HG03135 (cell line): Measurements from ENCODE around the gene HSF2.
"Not testable (repeated sequence)": the region's sequence is repeated elsewhere in the genome, so short reads cannot be mapped to it uniquely, and the experiment has no call there.

Experiments
- ATAC-seq: cut with Tn5 transposase; IDR thresholded peaks from one replicate; pipeline ENCODE4 v1.9.1; 2021; ENCODE audit warnings: mild to moderate bottlenecking, moderate library complexity; ENCODE audit not compliant: unreplicated experiment

The HSF2 gene

DNA sequence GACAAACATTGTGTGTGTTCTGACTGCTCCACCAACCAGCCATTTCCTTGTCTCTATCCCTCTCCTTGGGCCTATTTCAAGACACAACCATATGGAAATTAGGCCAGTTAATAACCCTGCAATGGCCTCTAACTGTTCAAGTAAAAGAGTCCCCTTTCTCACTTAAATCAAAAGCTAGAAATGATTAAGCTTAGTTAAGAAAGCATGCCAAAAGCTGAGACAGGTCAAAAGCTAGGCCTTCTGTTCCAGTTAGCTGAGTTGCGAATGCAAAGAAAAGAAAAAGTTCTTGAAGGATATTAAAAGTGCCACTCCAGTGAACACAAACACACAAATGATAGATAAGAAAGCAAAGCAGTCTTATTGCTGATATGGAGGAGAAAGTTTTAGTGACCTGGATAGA, 49.6 kb downstream of the HSF2 start:
- ATAC-seq: no peak

GRCh38 chr6:122452509-122452908, 53.1 kb downstream of the HSF2 start:
- ATAC-seq: no peak

GRCh38 chr6:122454673-122455072, 55.2 kb downstream of the HSF2 start:
- no peak for ATAC-seq

- not testable (repeated sequence) for ATAC-seq
These were observed 55.7 kb downstream of the HSF2 start for GRCh38 chr6:122455116-122455515.

DNA sequence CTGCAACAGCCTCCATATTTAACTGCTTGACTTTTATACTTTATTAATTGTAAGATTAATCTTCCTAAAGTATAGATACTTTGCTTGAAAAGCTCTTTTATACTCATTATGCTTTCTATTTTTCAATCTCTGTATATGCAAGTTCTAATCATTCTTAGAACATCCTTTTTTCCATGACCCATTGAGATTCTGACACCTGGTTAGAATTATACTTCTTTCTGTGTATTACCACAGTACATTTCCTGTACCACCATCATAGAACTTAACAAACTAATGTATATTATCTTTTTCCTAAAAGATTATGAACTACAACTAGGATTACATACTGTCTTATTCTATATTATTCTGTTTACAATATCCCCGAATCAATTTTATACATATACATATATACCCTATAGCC, 58.6 kb downstream of the HSF2 start:
- no peak for ATAC-seq

DNA sequence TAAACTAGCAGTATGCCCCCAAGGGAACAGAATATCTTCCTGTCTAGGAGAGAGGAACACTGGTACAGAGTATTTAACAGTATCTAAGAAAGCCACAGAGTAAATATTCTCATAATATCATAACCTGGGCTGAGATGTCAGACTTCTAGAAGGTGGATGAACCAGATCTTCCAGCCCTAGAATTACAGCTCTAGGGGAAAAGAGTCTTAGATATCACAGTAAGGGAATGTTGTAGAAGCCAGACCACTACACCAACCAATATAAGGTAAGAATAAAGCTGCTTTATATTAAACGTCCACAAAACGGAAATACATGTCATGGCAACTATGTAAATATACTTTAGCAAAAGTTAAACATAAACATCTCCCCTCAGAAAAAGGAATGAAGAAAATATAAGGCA, 59.8 kb downstream of the HSF2 start:
- no peak for ATAC-seq

- not testable (repeated sequence) for ATAC-seq
These were observed 60.5 kb downstream of the HSF2 start for GRCh38 chr6:122459865-122460416.

DNA sequence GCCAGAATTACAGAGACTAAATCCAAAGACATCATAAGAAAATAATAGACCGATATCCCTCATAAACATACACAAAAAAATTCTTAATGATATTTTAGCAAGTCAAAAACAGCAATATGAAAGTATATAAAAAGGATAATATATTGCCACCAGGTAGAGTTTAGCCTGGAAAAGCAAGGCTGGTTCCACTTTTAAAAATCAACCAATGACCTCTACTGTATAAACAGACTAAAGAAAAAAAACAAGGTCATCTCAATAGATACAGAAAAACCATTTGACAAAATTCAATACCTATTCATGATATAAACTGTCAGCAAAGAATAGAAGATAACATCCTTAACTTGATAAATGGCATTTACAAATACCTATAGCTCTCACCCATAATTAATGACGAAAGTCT, 62.4 kb downstream of the HSF2 start:
- no peak for ATAC-seq

- ATAC-seq: peak; percentile 99
These were observed 71.9 kb downstream of the HSF2 start, which contains the start of gene SERINC1 for GRCh38 chr6:122471107-122472021. SERINC1 (minus strand) TSS chr6:122471807; CDS start chr6:122471737, 70 bp downstream.

- peak; percentile 60 for ATAC-seq
These were observed 72.5 kb downstream of the HSF2 start for GRCh38 chr6:122472022-122472340.

GRCh38 chr6:122476131-122476530, 76.7 kb downstream of the HSF2 start:
- no peak for ATAC-seq

DNA sequence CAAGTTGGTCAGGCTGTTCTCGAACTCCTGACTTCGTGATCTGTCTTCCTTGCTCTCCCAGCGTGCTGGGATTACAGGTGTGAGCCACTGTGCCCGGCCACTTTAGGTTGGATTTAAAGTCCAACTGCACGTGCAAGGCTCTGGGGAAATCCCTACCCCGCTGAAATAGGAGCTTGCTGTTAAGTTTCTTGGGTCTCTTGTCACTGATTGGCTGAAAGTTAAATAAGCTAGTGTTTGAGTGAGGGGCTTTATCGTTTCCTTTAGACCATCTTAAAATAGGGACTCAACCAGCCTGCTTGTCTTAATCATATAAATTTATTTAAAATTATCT, 83.3 kb downstream of the HSF2 start:
- ATAC-seq: no peak
